ENCODE data around the gene GMNC. TPM values are rescaled to one million over a fixed set of nuclear protein-coding genes. Genes with fewer than 3 reads are reported as not detected.

The GMNC gene
- total RNA-seq, 2 donors from 2014 or later, result not detected

DNA sequence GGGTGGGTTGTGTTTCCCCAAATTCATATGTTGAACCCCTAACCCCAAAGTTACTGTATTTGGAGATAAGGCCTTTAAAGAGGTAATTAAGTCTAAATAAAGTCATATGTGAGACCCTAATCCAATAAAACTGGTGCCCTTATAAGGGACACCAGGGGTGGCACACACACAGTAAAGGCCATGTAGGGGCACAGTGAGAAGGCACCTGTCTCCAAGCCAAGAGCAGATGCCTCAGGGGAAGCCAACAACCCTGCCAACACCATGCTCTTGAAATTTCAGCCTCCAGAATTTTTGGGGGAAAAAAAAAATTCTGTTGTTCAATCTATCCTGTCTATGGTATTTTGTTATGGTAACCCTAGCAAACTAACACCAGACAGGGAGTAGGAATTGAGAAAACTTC lies 1.5 kb upstream of the GMNC start:
- no peak for ATAC-seq
- no peak for DNase-seq (ENCODE audit: low spot score in 2 of 2)
- peaks cover 0 to 11% of the 10 kb centered on the region in 2 donors for H3K36me3 Mint-ChIP-seq
- H3K27ac Mint-ChIP-seq, result no peak overlapping the region
- no peaks in the 10 kb centered on the region for H3K9me3 Mint-ChIP-seq

DNA sequence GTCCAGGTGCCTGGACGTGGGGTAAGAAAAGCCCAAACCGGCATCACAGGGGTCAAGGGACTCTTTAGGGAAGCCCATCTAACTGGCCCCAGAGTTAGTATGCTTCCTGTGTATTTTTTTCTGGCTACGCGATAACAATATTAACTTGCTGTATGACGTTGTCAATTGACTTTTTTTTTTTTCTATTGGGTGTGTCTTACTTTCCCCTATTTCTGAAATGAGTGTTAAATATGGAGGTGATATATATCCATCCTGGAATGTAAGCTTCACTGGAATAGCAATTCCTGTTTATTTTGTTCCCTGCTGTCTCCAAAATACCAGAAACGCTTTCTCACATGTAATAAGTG lies 598 bp upstream of the GMNC start:
- DNase-seq (ENCODE audit: low spot score in 2 of 2) (no peak), ATAC-seq (no peak)
- Mint-ChIP-seq H3K36me3 (peaks cover 0 to 11% of the 10 kb centered on the region in 2 donors), H3K9me3 (no peaks in the 10 kb centered on the region), H3K27ac (no peak overlapping the region)

- DNase-seq (ENCODE audit: low spot score in 2 of 2) (no peak), ATAC-seq (no peak)
- H3K9me3 Mint-ChIP-seq, result no peaks in the 10 kb centered on the region
- H3K36me3 Mint-ChIP-seq, result peaks cover 0 to 11% of the 10 kb centered on the region in 2 donors
- no peak overlapping the region for H3K27ac Mint-ChIP-seq
These were observed 2.0 kb downstream of the GMNC start for GRCh38 chr3:190860521-190860920.

DNA sequence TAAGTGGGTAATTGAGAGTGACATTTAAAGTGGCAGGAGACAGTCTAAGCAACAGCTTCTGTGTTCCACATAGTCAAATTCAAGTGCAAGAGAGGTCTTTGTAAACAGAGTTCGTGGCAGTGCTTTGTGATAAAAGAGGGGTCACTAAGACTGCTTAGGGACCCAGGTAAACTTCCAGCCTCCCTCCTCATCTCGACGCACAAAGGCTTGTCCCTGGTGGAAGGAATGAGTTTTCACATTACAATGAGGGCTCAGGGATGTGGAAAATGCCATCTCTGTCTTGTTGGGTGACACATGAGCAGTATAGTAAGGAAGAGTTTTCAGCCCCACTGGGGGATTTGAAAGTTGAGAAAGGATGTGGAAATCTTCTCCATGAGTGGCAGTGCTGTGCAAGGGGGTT lies 7.3 kb downstream of the GMNC start:
- no peak for DNase-seq (ENCODE audit: low spot score in 2 of 2)
- ATAC-seq, result peak; percentile 18 to 41
- peaks cover 0 to 7% of the 10 kb centered on the region in 2 donors for H3K9me3 Mint-ChIP-seq
- H3K27ac Mint-ChIP-seq, result no peak overlapping the region
- no peaks in the 10 kb centered on the region for H3K36me3 Mint-ChIP-seq

DNA sequence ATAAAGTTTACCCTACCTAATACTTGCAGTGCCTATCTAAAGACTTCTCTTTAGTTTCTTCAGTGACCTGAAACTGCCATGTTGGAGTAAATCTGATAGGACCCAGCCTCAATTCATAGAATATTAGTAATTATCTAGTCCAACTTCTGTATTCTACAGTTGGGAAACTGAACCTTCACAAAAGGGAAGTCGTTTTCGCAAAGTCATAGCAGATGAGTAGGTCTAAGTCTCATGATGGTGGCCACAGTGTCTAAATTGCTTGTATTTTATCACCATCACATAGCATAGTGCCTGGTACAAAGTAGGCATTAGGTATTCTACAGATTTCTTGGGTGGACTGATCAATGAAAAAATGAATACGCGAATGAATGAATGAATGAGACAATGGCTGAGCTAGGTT lies 8.4 kb downstream of the GMNC start:
- H3K36me3 Mint-ChIP-seq, result no peaks in the 10 kb centered on the region
- ATAC-seq (no peak), DNase-seq (ENCODE audit: low spot score in 2 of 2) (no peak)
- H3K9me3 Mint-ChIP-seq, result peaks cover 0 to 7% of the 10 kb centered on the region in 2 donors
- H3K27ac Mint-ChIP-seq, result no peak overlapping the region

DNA sequence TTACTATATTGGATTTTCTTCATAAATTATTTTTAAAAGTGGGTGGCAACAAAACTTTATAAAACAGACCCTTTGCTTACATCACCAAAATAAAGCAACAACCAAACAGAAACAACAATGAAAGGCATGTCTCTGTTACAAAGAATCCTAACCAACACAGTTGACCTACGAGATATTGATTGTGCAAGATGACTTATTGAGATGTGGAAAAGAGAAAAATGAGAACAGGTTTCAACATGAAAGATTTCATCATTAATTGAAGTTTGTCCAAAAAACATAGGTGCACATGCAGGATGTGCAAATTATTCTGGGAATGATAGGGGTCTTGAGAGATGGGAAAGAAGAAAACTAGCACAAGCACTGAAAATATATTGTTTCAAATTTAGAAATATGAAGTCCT lies 9.0 kb downstream of the GMNC start:
- DNase-seq (ENCODE audit: low spot score in 2 of 2), result no peak
- Mint-ChIP-seq H3K27ac (no peak overlapping the region), H3K9me3 (peaks cover 0 to 7% of the 10 kb centered on the region in 2 donors), H3K36me3 (no peaks in the 10 kb centered on the region)
- ATAC-seq, result no peak

DNA sequence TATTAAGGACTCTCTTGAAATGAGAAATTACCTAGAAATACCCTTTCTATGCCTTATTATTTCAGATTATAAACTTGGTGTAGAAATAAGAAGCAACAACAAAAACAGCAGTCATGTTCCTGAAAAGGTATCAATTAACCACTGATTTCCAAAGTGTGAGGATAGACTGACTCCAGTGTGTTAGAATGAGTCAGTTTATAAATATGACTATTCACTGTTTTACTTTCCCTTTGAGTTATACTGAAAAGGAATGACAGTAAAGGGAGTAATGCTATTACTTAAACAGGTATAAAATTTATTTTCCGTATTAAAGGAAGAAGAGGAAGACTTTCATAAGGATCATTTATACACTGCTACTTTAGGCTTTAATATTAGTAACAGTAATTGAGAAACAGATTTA lies 12.9 kb downstream of the GMNC start:
- DNase-seq (ENCODE audit: low spot score in 2 of 2) (no peak), ATAC-seq (peak in 1 of 2 donors; percentile 57)
- Mint-ChIP-seq H3K27ac (no peak overlapping the region), H3K9me3 (peaks cover 0 to 1% of the 10 kb centered on the region in 2 donors), H3K36me3 (no peaks in the 10 kb centered on the region)

- H3K27ac Mint-ChIP-seq, result no peak overlapping the region
These were observed 13.6 kb downstream of the GMNC start for GRCh38 chr3:190848870-190849269.

DNA sequence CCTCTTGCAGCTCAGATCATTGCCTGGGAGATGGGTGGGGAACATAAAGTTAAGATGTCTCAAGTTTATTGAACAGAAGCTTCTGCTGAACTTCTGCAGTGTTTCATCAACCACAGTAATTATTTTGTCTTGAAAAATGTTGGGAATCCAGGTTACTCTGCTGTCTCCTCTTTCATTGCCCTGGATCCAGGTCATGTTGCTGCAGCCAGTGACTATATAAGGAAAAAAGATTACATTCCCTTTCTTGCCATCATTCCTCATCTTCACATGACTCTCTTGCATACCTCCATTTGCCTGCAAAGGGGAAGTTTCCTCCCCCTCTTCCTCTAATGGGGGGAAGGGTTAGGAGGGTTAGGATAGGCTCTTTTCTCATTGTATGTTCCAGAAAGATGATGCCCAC lies 15.1 kb downstream of the GMNC start:
- Mint-ChIP-seq H3K27ac (no peak overlapping the region), H3K9me3 (no peaks in the 10 kb centered on the region), H3K36me3 (no peaks in the 10 kb centered on the region)
- DNase-seq (ENCODE audit: low spot score in 2 of 2) (no peak), ATAC-seq (no peak)

More at GRCh38 chr3:190848870-190849269, 13.6 kb downstream of the GMNC start:
- DNase-seq (ENCODE audit: low spot score in 2 of 2), result no peak
- H3K36me3 Mint-ChIP-seq, result no peaks in the 10 kb centered on the region
- ATAC-seq, result no peak
- no peaks in the 10 kb centered on the region for H3K9me3 Mint-ChIP-seq

DNA sequence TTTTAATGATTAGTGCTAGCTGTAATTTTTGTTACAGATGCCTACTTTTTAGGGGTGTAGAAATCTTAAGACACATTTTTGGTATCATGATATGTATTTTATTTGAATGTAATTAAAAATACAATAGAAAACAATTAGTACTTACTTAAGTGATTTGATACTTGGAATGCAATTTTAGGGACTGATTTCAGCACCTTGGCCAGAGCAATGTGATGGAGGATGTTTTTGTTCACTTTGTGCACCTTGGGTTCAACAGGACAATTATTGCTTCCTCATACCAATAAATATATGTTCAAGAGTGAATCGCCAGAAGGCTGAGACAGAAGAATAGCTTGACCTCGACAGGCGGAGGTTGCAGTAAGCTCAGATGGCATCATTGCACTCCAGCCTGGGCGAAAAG lies 22.3 kb downstream of the GMNC start:
- Mint-ChIP-seq H3K36me3 (no peaks in the 10 kb centered on the region), H3K27ac (no peak overlapping the region), H3K9me3 (peaks cover 0 to 9% of the 10 kb centered on the region in 2 donors)
- DNase-seq (ENCODE audit: low spot score in 2 of 2) (no peak), ATAC-seq (no peak)

- H3K27ac Mint-ChIP-seq, result no peak overlapping the region
- no peak for ATAC-seq
- no peak for DNase-seq (ENCODE audit: low spot score in 2 of 2)
- H3K9me3 Mint-ChIP-seq, result peaks cover 0 to 3% of the 10 kb centered on the region in 2 donors
- no peaks in the 10 kb centered on the region for H3K36me3 Mint-ChIP-seq
These were observed 31.3 kb downstream of the GMNC start for GRCh38 chr3:190831225-190831624.

DNA sequence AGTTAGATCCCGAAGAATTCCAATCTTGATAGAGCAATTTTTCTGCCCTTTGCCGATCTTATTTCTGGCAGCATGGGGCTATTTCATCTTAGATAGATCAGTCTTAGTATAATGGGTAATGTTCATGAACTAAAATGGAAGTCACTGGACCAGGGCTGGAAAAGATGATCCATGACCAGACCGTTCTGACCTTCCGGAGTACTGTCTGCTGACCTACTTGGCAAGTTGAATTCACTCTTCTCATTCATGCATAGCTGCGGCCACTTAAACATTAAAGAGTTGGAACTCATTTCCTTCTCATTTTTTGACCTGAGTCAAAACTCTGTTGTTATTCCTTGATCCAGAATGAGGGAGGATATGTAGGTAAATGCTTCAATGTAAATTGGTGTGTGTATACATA lies 32.5 kb downstream of the GMNC start:
- no peaks in the 10 kb centered on the region for H3K36me3 Mint-ChIP-seq
- ATAC-seq (no peak), DNase-seq (ENCODE audit: low spot score in 2 of 2) (no peak)
- no peak overlapping the region for H3K27ac Mint-ChIP-seq
- H3K9me3 Mint-ChIP-seq, result no peaks in the 10 kb centered on the region

DNA sequence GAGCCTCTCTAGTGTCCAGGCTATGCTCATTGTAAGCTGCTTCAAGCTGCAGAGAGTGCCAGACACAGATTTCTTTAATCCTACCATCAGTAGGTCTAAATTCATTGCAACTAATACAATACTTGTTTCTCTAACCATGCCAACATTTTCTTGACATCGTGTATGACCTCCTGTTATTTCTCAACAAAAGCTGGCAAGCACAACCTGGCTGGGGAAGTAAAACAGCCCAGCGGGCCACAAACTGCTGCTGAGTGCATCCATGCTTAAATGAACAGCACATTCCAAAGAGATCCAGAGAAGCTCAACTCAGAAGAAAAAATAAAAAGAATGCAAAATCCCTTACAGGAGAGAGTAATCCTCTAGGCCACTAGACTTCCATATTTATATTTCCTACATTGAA lies 36.5 kb downstream of the GMNC start:
- Mint-ChIP-seq H3K27ac (no peak overlapping the region), H3K9me3 (no peaks in the 10 kb centered on the region), H3K36me3 (no peaks in the 10 kb centered on the region)
- no peak for ATAC-seq
- no peak for DNase-seq (ENCODE audit: low spot score in 2 of 2)

- Mint-ChIP-seq H3K36me3 (no peaks in the 10 kb centered on the region), H3K27ac (no peak overlapping the region), H3K9me3 (no peaks in the 10 kb centered on the region)
- DNase-seq (ENCODE audit: low spot score in 2 of 2), result no peak
- no peak for ATAC-seq
These were observed 37.0 kb downstream of the GMNC start for GRCh38 chr3:190825386-190826016.

- no peaks in the 10 kb centered on the region for H3K36me3 Mint-ChIP-seq
- no peak overlapping the region for H3K27ac Mint-ChIP-seq
- DNase-seq (ENCODE audit: low spot score in 2 of 2) (peak in 1 of 2 donors; percentile 4), ATAC-seq (no peak)
- peaks cover 0 to 2% of the 10 kb centered on the region in 2 donors for H3K9me3 Mint-ChIP-seq
These were observed 50.6 kb downstream of the GMNC start for GRCh38 chr3:190811775-190812480.

DNA sequence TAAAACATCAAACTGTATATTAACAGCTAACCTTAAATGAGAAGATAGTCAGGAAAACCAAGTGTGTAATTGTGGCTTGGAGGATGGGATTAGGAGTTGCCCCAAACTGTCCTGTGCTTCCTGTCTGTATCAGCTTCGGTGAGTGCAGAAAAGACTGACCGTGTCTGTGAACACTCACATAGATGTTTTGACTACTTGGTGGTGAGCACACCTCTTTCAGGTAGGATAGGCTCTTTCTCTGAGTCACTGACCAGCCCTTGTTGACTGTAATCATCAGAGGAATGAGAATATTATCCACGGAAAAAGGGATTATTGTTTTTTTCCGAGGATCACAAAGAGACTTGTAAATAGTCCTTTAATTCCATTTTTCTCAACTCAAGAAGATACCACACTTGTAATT lies 51.5 kb downstream of the GMNC start:
- ATAC-seq (no peak), DNase-seq (ENCODE audit: low spot score in 2 of 2) (no peak)
- Mint-ChIP-seq H3K9me3 (no peaks in the 10 kb centered on the region), H3K36me3 (no peaks in the 10 kb centered on the region), H3K27ac (no peak overlapping the region)

DNA sequence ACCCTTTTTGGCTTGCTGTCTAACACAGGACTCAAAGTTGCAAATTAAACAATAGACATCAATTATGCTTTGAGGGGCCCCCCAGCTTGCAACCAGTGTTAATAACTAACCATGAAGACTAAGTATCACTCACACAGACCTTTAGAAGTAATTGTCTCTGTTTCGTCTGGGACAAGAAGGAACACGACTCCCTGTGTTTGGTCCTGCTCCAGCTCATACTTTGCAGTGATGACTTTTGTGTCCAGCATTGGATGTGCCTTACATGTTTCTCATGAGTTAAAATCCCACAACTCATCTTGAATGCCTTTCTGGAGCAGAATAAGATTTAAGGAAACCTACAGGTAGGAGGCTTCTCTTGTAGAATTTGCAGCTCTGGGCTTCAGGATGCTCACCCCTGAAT lies 53.1 kb downstream of the GMNC start:
- ATAC-seq, result no peak
- no peak for DNase-seq (ENCODE audit: low spot score in 2 of 2)

DNA sequence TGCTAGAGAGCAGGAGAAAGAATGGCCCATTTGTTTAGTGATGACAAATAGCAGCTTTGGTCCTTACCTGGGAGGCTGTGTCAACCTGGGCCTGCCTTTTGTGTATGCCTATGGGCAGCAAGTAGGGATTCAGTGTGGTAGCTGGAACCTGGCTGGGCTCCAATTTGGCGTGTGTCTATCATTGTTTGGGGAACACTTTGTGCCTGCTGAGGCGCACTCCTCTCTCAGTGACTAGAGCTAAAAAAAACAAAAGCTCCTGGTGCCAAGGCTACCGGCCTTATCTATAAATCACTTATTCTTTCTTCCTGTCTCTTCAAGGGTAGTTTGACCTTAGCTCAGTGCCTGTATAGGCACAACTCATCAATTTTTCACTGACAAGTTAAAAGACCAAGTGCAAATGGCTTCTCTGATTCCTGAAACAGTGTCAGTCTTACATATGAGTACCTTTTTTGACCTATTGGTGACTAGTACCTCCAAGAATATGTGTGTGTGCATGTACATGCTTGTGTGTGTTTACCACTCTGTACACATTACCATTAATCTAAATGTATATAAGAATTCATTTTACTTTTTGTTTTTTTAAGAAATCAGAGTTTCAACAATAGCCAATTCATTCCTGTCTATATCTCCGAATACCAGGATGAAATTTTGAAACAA lies 54.6 kb downstream of the GMNC start:
- Mint-ChIP-seq H3K9me3 (peaks cover 0 to 3% of the 10 kb centered on the region in 2 donors), H3K27ac (no peak overlapping the region), H3K36me3 (no peaks in the 10 kb centered on the region)
- DNase-seq (ENCODE audit: low spot score in 2 of 2), result no peak
- ATAC-seq, result no peak

More for the DNA sequence above, 53.1 kb downstream of the GMNC start:
- no peaks in the 10 kb centered on the region for H3K9me3 Mint-ChIP-seq
- no peak overlapping the region for H3K27ac Mint-ChIP-seq
- no peaks in the 10 kb centered on the region for H3K36me3 Mint-ChIP-seq
